Measurements from ENCODE around the gene AIFM3. TPM values are rescaled to one million over a fixed set of nuclear protein-coding genes. Genes with fewer than 3 reads are reported as not detected.

The AIFM3 gene
- polyA plus RNA-seq, 4 donors = 0.83 to 1.2 (median 1.1) TPM

GRCh38 chr22:20973634-20974286 lies 6.7 kb downstream of the AIFM3 start:
- DNase-seq (ENCODE audit: low read depth in 4 of 4, low spot score in 3 of 4) = no peak

GRCh38 chr22:20974336-20974955 lies 7.4 kb downstream of the AIFM3 start:
- no peak for DNase-seq (ENCODE audit: low read depth in 4 of 4, low spot score in 3 of 4)

GRCh38 chr22:20975541-20976290 lies 8.7 kb downstream of the AIFM3 start:
- no peak for DNase-seq (ENCODE audit: low read depth in 4 of 4, low spot score in 3 of 4)

DNA sequence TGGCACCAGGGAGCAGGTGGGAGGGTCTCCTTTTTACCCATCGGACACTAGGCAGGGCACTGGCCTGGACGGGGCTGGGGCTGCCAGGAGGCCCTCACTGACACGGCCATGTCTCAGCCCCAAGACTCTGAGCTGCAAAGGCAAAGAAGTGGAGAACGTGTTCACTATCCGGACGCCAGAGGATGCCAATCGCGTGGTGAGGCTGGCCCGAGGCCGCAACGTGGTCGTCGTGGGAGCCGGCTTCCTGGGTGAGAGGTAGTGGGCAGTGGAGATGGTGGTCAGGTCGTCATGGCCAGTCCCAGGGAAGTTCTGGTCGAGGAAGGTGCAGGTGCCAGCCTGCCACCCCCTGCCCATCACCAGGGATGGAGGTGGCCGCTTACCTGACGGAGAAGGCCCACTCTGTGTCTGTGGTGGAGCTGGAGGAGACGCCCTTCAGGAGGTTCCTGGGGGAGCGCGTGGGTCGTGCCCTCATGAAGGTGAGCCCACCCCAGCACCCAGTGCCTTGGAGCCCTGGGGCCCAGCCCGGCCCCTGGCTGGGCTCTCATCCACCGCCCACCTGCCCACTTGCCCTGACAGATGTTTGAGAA lies 9.3 kb downstream of the AIFM3 start:
- DNase-seq (ENCODE audit: low read depth in 4 of 4, low spot score in 3 of 4) = no peak

DNA sequence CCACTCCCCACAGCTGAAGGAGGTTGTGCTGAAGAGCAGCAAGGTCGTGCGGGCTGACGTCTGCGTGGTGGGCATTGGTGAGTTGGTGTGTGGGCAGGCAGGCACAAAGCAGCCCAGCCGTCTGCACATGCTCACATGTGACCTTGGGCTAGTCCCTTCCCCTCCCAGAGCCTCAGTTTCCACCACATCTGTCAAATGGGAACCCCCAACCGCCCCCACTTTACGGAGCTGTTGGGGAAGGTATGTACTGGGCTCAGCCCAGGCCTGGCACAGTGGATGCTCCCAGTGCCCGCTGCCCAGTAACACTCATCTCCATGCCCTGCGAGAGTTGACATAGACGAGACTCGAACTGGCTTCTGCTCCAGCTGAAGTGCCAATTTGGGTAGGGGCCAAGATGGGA lies 10.0 kb downstream of the AIFM3 start:
- DNase-seq (ENCODE audit: low read depth in 4 of 4, low spot score in 3 of 4) = no peak

- no peak for DNase-seq (ENCODE audit: low read depth in 4 of 4, low spot score in 3 of 4)
Observed at GRCh38 chr22:20977516-20978170, 10.6 kb downstream of the AIFM3 start.

DNA sequence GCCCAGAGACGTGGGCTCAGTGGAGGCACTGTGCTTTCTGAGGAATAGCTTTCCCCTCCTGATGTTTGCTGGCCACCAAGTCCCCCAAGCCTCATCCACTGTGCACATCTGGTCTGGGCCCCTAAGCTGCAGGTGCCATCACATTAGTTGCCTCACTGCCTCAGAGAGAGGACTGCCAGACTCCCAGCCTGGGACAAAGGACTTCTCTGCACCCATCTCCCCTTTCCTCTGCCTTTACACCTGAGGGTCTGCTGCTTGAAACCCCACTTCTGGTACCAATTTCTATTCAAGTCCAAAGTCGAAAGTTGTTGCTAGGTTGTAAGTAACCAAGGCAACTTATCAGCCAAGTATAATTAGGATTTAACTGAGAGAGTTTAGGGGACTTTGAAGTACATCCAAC lies 11.4 kb downstream of the AIFM3 start:
- DNase-seq (ENCODE audit: low read depth in 4 of 4, low spot score in 3 of 4) = no peak

DNA sequence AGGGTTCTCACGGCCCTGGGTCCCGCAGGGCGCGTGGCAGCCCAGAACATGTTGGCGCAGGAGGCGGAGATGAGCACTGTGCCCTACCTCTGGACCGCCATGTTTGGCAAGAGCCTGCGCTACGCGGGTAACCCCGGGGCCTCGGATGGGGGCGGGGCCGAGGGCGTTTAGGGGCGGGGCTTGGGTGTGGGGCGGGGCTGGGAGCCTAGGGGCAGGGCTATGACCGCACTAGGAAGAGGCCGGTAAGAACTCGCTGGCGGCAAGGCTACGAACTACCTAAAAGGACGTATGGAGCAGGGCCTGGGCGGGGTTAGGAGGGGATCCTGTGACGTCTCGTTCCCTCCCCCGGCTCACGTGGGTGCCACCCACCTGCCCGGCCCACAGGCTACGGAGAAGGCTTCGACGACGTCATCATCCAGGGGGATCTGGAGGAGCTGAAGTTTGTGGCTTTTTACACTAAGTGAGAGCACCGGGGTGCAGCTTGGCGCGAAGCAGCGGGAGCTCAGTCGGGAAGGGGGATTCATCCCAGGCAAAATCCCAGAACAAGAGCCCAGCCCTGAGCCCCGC lies 12.3 kb downstream of the AIFM3 start:
- DNase-seq (ENCODE audit: low read depth in 4 of 4, low spot score in 3 of 4) = peak in 3 of 4 donors; percentile 48 to 69 (median 59)

- DNase-seq (ENCODE audit: low read depth in 4 of 4, low spot score in 3 of 4) = no peak
Observed at GRCh38 chr22:20979940-20980453, 12.9 kb downstream of the AIFM3 start.

DNA sequence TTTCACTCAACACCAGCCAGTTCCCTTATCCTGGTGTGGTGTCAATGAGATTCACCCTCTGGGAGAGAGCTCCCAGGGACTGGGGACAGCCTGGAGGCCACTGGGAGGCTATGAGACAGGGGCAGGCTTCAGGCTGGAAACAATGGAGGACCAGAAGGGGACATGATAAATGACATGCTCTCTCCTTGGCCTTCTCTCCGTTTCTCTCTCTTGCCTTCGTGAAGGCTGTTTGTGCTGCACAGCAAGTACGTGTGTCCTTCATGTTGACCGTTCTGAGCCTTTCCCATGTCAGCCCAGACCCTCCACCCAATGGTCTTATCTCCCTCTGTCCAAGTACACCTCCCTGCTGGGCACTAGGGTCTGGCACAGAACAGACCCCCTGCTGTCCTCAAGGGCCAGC lies 13.5 kb downstream of the AIFM3 start:
- DNase-seq (ENCODE audit: low read depth in 4 of 4, low spot score in 3 of 4) = no peak

- no peak for DNase-seq (ENCODE audit: low read depth in 4 of 4, low spot score in 3 of 4)
Observed at GRCh38 chr22:20980938-20981722, 14.1 kb downstream of the AIFM3 start.

- DNase-seq (ENCODE audit: low read depth in 4 of 4, low spot score in 3 of 4) = peak; percentile 62 to 72 (median 66)
Observed at GRCh38 chr22:20981787-20982562, 14.9 kb downstream of the AIFM3 start, which contains the start of gene LZTR1. LZTR1 (plus strand) TSS chr22:20982297; CDS start chr22:20982372, 75 bp downstream.

GRCh38 chr22:20982563-20982882 lies 15.5 kb downstream of the AIFM3 start:
- no peak for DNase-seq (ENCODE audit: low read depth in 4 of 4, low spot score in 3 of 4)

DNA sequence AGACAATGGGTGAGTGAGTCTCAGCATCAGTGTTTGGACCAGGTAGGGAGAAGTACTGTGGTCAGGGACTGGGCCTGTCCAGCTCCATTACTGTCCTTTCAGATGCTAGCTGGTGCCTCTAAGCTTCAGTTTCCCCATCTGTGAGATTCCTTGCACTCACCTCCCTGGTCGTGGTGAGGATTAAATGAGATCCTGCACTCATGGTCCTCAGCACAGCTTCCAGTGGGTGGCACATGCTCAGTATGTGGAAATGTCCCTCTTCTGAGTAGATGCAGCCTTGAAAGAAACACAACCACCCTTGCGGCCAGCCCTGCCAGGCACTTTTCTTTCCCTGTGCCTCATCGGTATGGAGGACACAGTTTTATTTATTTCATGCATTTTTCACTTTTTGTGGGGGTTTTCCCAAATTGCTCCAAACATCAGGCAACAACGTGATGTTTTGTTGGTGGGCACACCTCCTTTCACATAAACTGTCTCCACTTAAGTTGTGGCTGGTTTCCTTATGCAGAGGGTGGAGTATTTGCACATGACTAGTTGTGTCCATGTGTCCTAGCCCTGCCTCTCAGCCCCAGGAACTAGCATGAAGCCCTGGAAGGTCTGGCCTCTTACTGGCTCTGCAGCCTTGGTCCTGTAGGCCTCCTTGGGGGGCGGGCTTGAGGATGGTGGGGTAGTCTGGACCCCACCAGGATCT lies 16.2 kb downstream of the AIFM3 start:
- DNase-seq (ENCODE audit: low read depth in 4 of 4, low spot score in 3 of 4) = no peak

DNA sequence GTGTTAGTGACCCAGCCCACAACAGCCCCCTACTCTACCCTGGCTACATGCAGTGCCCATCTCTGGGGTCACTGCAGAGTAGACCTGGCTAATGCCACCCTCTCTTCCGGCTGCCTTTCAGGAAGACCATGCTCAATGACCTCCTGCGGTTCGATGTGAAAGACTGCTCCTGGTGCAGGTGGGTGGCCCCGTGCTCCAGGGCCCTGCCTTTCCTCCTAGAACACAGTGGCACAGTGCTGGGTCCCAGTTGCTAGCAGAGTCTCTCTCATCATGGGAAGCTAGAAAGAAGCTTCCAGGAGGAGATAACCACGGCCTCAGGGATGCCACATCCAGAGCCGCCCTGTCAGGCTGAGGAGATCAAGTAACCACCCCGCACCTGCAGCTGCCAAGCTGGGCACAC lies 18.7 kb downstream of the AIFM3 start:
- no peak for DNase-seq (ENCODE audit: low read depth in 4 of 4, low spot score in 3 of 4)

DNA sequence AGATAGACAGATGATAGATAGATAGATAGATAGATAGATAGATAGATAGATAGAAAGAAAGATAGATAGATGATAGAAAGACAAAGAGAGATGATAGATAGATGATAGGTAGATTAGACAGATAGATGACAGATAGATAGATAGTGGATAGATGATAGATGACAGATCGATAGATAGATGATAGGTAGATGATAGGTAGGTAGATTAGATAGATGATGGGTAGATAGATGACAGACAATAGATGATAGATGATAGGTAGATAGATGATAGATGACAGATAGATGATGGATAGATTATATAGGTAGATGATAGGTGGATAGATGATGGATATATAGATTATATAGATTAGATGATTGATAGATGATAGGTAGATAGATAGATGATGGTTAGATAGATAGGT lies 19.3 kb downstream of the AIFM3 start:
- DNase-seq (ENCODE audit: low read depth in 4 of 4, low spot score in 3 of 4) = no peak

- no peak for DNase-seq (ENCODE audit: low read depth in 4 of 4, low spot score in 3 of 4)
Observed at GRCh38 chr22:20987375-20987774, 20.3 kb downstream of the AIFM3 start.

GRCh38 chr22:20988573-20989322 lies 21.7 kb downstream of the AIFM3 start:
- no peak for DNase-seq (ENCODE audit: low read depth in 4 of 4, low spot score in 3 of 4)

Data from left renal pelvis (tissue), 4 donors.